Hepatocyte (in vitro differentiated cells): ENCODE results near the gene DAB2.

Experiments
- CTCF ChIP-seq: fragments of 200-600 bp; sonication (generic); IDR thresholded peaks from 2 replicates; pipeline ENCODE4 v1.5.1; 2016; ENCODE audit warnings: antibody characterized with exemption, mild to moderate bottlenecking; ENCODE audit not compliant: poor library complexity
- EZH2 ChIP-seq: fragments of 200-600 bp; sonication (generic); IDR thresholded peaks from 2 replicates; pipeline ENCODE4 v1.6.1; 2016; ENCODE audit warnings: antibody characterized with exemption, mild to moderate bottlenecking, borderline replicate concordance
- EZH2phosphoT487 ChIP-seq: fragments of 200-600 bp; sonication (generic); IDR thresholded peaks from one replicate; pipeline ENCODE4 v1.6.1; 2018; ENCODE audit warnings: antibody characterized with exemption, mild to moderate bottlenecking, low read depth, moderate library complexity; ENCODE audit not compliant: unreplicated experiment, severe bottlenecking

GRCh38 chr5:39469777-39470415 lies 45.1 kb upstream of the DAB2 start:
- TF ChIP-seq CTCF, result no peak
- TF ChIP-seq EZH2phosphoT487, result no peak
- TF ChIP-seq EZH2, result no peak
